Measurements from ENCODE around the gene KLHL26. TPM values are rescaled to one million over a fixed set of nuclear protein-coding genes. Genes with fewer than 3 reads are reported as not detected.
A peak's percentile ranks its signal among the peaks of the same experiment; 100 is the strongest.
"Not testable (repeated sequence)": the region's sequence is repeated elsewhere in the genome, so short reads cannot be mapped to it uniquely, and the experiment has no call there.

The KLHL26 gene
- total RNA-seq, 1 donor from 2014 or later = 12.7 TPM

DNA sequence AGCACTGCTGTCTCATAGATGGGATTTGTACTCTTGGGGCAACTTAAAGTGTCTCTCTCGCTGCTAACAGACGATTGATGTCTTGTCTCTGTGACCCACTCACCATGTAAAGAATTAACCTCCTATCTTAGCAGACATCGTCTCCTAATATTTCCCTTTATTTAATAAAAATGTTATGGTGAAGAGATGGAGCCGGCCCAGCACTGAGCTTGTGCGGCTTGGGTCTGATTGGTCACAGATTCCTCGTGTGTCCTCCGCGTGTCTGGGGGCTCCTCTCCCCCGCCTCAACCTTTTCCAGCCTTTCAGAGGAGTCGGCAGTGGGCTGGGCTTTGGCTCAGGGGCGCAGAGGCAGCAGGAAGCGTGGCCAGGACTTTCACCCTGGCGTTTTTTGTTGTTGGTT lies 33.5 kb downstream of the KLHL26 start:
- Mint-ChIP-seq H3K4me3 (no peak overlapping the region), H3K27me3 (ENCODE audit: insufficient read depth) (no peaks in the 10 kb centered on the region), H3K9me3 (no peaks in the 10 kb centered on the region), H3K27ac (no peak overlapping the region), H3K36me3 (ENCODE audit: low read depth) (peaks cover 6% of the 10 kb centered on the region), H3K4me1 (ENCODE audit: low read depth) (no peaks in the 10 kb centered on the region)
- DNase-seq (ENCODE audit: low spot score) = no peak
- intact Hi-C loops (cut with micrococcal nuclease) = no loop called here

DNA sequence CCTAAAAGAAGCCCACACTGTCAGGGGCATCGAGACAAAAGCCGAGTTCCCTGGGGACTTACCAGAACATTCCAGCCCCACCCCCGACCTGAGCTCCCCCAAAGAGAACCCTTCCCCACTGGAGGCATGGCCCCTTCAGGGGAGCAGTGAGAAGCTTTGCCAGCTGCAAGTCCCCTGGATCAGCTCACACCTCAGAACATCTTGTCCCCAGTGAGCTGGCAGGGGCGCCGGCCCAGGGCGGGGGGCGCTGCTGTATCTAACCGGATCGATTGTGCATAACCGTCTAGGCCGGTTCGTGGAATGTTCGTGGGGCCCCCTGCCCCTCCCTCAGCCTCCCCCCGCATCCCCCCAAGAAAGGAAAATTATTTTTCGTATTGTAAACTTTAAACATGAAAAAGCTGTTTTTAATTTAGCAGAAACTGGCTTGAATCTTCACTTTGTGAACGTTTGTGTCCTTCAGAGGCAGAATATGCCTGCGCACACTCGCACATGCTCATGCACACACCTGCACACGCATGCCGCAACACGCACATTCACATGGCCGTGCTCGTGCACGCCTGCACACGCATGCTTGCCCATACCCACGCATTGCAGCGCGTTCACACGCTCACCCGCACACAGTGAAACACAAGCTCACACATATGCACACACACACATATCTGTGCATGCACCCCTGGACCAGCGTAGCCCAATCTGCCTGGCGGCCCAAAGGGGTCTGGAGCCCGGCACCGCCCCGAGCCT lies 34.6 kb downstream of the KLHL26 start:
- intact Hi-C loops (cut with micrococcal nuclease) = no loop called here
- no peak for DNase-seq (ENCODE audit: low spot score)
- Mint-ChIP-seq H3K4me3 (no peak overlapping the region), H3K4me1 (ENCODE audit: low read depth) (no peaks in the 10 kb centered on the region), H3K27me3 (ENCODE audit: insufficient read depth) (no peaks in the 10 kb centered on the region), H3K27ac (no peak overlapping the region), H3K36me3 (ENCODE audit: low read depth) (peaks cover 6% of the 10 kb centered on the region), H3K9me3 (no peaks in the 10 kb centered on the region)

DNA sequence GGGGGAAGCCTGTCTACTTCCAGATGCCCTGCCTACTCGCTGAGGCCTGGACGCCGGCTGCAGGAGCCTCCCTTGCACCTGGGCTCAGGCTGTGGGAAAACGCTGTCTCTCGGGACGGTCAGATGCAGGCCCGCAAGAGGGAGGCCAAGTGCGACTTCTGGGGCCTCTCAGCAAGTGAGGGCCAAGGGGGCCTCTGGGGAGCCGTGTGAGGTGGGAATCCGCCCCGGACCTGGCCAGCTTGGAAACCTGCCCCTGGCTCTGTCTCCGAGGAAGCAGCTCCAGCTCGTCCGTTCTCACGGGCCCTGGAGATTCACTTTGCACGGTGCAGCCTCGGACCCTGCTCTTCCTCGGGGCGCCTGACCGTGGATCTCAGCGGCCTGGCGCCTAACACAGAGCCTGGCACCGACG lies 35.2 kb downstream of the KLHL26 start:
- Mint-ChIP-seq H3K4me3 (no peak overlapping the region), H3K27ac (no peak overlapping the region), H3K9me3 (no peaks in the 10 kb centered on the region), H3K27me3 (ENCODE audit: insufficient read depth) (no peaks in the 10 kb centered on the region), H3K36me3 (ENCODE audit: low read depth) (peaks cover 6% of the 10 kb centered on the region), H3K4me1 (ENCODE audit: low read depth) (no peaks in the 10 kb centered on the region)
- DNase-seq (ENCODE audit: low spot score) = no peak
- intact Hi-C loops (cut with micrococcal nuclease) = no loop called here

DNA sequence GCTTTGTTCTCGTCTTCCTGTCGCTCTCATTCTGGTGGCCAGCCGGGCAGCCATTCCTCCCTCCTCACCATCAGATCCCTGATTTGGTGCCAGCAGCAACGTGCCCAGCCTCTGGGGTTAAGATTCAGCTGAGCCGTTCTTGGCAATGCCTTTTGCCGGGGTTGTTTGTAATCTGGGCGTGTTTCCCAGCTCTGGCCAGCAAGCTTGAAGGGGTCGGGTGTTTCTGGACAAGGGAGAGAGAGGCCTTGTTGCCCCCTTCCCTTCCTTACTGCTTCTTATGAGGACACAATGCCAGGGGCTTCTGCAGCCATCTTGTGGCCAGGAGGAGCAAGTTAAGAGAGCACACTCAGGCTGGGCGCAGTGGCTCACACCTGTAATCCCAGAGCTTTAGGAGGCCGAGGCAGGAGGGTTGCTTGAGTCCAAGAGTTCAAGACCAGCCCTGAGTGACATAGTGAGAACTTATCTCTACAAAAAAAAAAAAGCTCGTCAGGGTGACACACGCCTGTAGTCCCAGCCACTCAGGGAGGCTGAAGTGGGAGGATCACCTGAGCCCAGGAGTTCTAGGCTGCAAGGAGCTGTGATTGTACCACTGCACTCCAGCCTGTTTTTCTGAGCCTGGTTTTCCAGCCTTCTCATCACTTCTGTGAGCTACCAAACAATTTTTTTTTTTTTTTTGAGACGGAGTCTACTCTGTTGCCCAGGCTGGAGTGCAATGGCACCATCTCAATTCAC lies 35.9 kb downstream of the KLHL26 start:
- H3K27ac Mint-ChIP-seq = no peak overlapping the region
- intact Hi-C loops (cut with micrococcal nuclease) = no loop called here
- H3K36me3 Mint-ChIP-seq (ENCODE audit: low read depth) = peaks cover 3% of the 10 kb centered on the region
- H3K9me3 Mint-ChIP-seq = no peaks in the 10 kb centered on the region
- H3K4me1 Mint-ChIP-seq (ENCODE audit: low read depth) = no peaks in the 10 kb centered on the region
- H3K4me3 Mint-ChIP-seq = no peak overlapping the region
- H3K27me3 Mint-ChIP-seq (ENCODE audit: insufficient read depth) = peaks cover 3% of the 10 kb centered on the region
- no peak for DNase-seq (ENCODE audit: low spot score)

DNA sequence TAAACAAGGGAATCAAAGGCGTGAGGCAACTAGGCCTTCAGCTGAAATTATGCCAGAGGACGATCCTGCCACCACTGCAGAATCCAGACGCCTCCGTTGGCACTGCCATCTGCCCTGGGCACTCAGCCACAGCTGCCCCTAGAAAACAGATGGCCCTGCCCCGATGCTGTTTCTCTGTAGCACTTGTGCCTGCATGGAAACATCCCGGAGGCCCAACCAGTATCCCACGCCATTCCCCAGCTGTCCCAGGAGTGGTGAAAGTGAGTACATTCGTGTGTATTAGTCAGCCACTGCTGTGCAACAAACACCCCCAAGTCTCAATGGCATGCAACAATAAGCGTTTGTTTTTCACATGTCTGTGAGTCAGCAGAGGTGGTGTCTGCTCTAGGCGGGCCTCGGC lies 37.8 kb downstream of the KLHL26 start:
- Mint-ChIP-seq H3K4me1 (ENCODE audit: low read depth) (no peaks in the 10 kb centered on the region), H3K27me3 (ENCODE audit: insufficient read depth) (peaks cover 3% of the 10 kb centered on the region), H3K9me3 (no peaks in the 10 kb centered on the region), H3K4me3 (no peak overlapping the region), H3K36me3 (ENCODE audit: low read depth) (peaks cover 3% of the 10 kb centered on the region), H3K27ac (no peak overlapping the region)
- intact Hi-C loops (cut with micrococcal nuclease) = no loop called here
- DNase-seq (ENCODE audit: low spot score) = no peak

DNA sequence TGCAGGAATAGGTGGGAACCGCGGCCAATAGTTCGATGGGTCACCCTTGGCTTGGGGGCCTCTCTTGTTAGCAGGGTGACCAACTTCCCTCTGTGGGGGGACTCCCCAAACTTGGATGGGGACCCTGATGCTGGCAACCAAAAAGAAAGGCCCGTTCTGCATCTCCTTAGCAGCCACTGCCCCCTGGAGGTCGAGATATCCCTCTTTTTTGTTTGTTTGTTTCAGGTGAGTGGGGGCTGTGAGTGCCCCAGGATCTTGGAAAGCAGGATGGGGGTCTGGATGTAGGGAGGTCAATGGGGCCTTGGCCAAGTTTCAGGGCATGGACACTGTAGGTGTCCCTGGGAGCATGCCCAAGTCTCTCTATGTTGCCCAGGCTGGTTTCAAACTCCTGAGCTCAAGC lies 39.0 kb downstream of the KLHL26 start:
- intact Hi-C loops (cut with micrococcal nuclease) = no loop called here
- Mint-ChIP-seq H3K4me1 (ENCODE audit: low read depth) (no peaks in the 10 kb centered on the region), H3K36me3 (ENCODE audit: low read depth) (no peaks in the 10 kb centered on the region), H3K27ac (no peak overlapping the region), H3K27me3 (ENCODE audit: insufficient read depth) (peaks cover 3% of the 10 kb centered on the region), H3K4me3 (no peak overlapping the region), H3K9me3 (no peaks in the 10 kb centered on the region)
- DNase-seq (ENCODE audit: low spot score) = no peak

DNA sequence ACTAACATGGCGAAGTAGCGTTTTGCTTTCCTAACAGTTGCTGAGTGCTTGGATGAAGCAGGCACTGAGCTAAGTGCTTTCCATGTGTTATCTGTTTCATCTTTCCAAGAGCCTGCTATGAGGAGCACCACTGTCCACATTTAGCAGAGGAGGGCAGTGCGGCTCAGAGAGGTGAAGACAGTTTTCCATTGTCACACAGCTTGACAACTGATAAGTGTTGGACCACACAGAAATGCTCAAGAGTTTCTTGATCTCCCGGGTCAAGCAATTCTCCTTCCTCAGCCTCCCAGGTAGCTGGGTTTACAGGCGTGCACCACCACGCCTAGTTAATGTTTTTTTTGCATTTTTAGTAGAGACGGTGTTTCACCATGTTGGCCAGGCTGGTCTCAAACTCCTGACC lies 39.9 kb downstream of the KLHL26 start:
- Mint-ChIP-seq H3K27me3 (ENCODE audit: insufficient read depth) (peaks cover 3% of the 10 kb centered on the region), H3K9me3 (no peaks in the 10 kb centered on the region), H3K27ac (no peak overlapping the region), H3K4me1 (ENCODE audit: low read depth) (no peaks in the 10 kb centered on the region), H3K4me3 (no peak overlapping the region), H3K36me3 (ENCODE audit: low read depth) (no peaks in the 10 kb centered on the region)
- intact Hi-C loops (cut with micrococcal nuclease) = no loop called here
- no peak for DNase-seq (ENCODE audit: low spot score)

DNA sequence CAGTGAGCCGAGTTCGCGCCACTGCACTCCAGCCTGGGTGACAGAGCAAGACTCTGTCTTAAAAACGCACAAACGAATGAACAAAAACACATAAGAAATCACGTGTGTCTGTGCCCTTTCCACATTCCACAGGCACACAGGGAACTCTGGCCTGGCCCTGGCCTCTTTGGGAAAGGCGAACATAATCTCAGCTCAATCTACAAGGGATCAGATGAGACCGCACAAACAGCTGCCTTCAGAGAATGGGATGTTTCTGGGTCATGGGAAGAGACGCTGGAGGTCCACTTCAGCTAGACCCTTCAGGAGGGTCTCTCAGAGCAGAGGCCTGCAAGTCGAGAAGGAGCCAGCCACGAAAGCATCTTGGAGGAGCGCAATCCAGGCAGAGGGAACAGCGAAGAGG lies 40.3 kb downstream of the KLHL26 start:
- no peak for DNase-seq (ENCODE audit: low spot score)
- Mint-ChIP-seq H3K27me3 (ENCODE audit: insufficient read depth) (peaks cover 3% of the 10 kb centered on the region), H3K4me3 (no peak overlapping the region), H3K4me1 (ENCODE audit: low read depth) (no peaks in the 10 kb centered on the region), H3K36me3 (ENCODE audit: low read depth) (no peaks in the 10 kb centered on the region), H3K27ac (no peak overlapping the region), H3K9me3 (no peaks in the 10 kb centered on the region)
- intact Hi-C loops (cut with micrococcal nuclease) = no loop called here

DNA sequence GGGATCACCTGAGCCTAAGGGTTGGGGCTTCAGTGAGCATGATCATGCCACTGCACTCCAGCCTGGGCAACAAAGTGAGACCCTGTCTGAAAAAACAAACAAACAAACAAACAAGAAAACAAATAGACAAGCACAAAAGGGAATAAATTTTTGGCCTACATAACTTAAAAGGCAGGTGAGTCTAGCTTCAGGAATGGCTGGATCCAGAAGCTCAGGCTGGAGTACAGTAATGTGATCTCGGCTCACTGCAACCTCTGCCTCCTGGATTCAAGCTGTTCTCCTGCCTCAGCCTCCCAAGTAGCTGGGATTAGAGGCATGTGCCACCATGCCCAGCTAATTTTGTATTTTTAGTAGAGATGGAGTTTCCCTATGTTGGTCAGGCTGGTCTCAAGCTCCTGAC lies 43.3 kb downstream of the KLHL26 start:
- not testable (repeated sequence) for H3K27me3 Mint-ChIP-seq (ENCODE audit: insufficient read depth); H3K4me1 Mint-ChIP-seq (ENCODE audit: low read depth); H3K36me3 Mint-ChIP-seq (ENCODE audit: low read depth); DNase-seq (ENCODE audit: low spot score); H3K9me3 Mint-ChIP-seq; H3K4me3 Mint-ChIP-seq; H3K27ac Mint-ChIP-seq
- intact Hi-C loops (cut with micrococcal nuclease) = loop anchor here (5.0 kb wide), 1 partner anchor 93 kb away; the partner anchor contains the start of gene REX1BD

DNA sequence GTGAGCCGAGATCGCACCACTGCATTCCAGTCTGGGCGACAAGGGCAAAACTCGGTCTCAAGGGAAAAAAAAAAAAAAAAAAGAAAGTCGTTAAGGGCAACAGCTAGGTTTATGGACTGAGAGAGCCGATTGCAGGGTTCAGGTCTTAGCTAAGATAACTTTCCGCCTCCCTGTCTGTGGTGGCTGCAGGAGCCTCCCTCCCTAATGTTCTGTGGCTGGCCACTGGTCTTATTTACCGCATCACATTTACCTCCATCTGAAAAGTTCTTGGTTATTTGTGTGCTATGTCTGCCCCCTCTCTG lies 45.9 kb downstream of the KLHL26 start:
- H3K9me3 Mint-ChIP-seq = no peaks in the 10 kb centered on the region
- peaks cover 2% of the 10 kb centered on the region for H3K27me3 Mint-ChIP-seq (ENCODE audit: insufficient read depth)
- H3K27ac Mint-ChIP-seq = peak overlapping the region; percentile 63
- H3K4me1 Mint-ChIP-seq (ENCODE audit: low read depth) = peaks cover 6% of the 10 kb centered on the region
- H3K4me3 Mint-ChIP-seq = peak overlapping the region; percentile 74
- H3K36me3 Mint-ChIP-seq (ENCODE audit: low read depth) = no peaks in the 10 kb centered on the region
- DNase-seq (ENCODE audit: low spot score) = no peak
- intact Hi-C loops (cut with micrococcal nuclease) = loop anchor here (1.0 to 5.0 kb wide), 2 partner anchors 46 to 95 kb away; partner anchors contain the start of gene REX1BD

DNA sequence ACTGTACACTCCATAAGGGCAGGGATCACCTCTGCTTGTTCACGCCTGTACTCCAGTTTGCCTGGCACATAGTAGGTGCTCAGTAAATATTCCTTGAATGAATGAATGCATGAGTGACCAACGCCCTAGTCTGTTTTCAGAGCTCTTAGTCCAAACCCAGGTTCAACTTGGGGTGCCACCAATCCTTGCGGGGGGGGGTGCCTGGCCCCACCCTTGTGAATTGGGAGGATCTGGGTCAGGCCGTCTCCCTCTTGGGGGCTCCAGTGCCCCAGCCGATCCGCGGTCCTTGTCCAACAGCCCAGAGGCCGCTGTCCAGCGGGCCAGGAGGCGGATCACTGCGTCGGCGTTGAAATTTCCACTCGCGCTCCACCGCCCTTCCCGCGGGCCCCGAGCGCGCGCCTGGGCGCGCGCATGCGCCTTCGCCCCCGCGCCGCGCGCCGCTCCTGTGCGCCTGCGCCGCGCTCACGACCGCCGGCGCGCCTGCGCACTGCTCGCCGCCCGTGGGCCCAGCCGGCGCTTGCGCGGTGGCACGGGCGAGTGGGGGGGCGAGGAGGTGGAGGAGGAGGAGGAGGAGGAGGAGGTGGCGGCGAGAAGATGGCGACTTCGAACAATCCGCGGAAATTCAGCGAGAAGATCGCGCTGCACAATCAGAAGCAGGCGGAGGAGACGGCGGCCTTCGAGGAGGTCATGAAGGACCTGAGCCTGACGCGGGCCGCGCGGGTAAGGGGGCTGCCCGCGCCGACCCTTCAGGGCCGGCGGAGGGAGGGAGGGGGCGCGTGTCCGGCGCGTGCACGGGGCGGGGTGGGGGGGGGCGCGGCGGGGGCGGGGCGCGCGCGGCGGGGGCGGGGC lies 46.5 kb downstream of the KLHL26 start, which contains the start of gene CRTC1:
Gene CRTC1, plus strand, starts transcription at position 572 of the 849 bp plus-strand sequence. Its CDS starts 23 bp downstream, at position 595.
- Mint-ChIP-seq H3K4me3 (peak within 1 kb of the TSS; percentile 83), H3K36me3 (ENCODE audit: low read depth) (no peaks in the 10 kb centered on the region), H3K27ac (peak within 1 kb of the TSS; percentile 80), H3K27me3 (ENCODE audit: insufficient read depth) (peaks cover 2% of the 10 kb centered on the region), H3K4me1 (ENCODE audit: low read depth) (peaks cover 6% of the 10 kb centered on the region), H3K9me3 (no peaks in the 10 kb centered on the region)
- intact Hi-C loops (cut with micrococcal nuclease) = loop anchor here (1.0 to 5.0 kb wide), 2 partner anchors 47 to 96 kb away; partner anchors contain the start of gene REX1BD
- peak; percentile 91 for DNase-seq (ENCODE audit: low spot score)

DNA sequence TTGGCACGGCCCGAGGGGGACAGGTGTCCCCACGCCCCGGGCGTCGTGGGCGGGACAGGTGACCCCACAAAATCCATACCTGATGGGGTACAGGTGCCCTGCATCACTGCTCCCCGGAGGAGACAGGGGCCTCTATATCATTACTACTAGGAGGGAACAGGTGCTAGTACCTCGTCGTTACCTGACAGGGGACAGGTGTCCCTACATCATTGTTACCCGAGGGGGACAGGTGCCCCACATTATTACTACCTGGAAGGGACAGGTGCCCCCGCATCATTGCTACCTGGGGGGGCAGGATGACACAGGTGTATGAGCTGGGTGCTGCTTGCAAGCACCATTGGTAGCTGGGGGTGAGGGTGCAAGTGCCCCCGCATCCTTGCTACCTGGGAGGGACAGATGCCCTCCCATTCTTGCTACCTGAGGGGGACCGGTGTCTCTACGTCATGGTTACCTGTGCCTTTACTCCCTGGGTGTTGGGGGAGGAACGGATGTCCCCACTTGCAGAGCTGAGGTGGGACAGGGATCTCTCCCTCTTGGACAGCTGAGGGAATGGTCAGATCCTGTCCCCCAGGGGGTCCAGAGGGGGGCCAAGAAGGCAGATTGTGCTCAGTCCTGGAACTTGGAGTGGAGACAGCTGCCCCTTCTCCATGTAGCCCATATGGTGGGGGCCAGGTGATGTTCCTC lies 47.3 kb downstream of the KLHL26 start:
- Mint-ChIP-seq H3K4me3 (peak overlapping the region; percentile 70), H3K27ac (peak overlapping the region; percentile 34), H3K36me3 (ENCODE audit: low read depth) (no peaks in the 10 kb centered on the region), H3K27me3 (ENCODE audit: insufficient read depth) (peaks cover 2% of the 10 kb centered on the region), H3K9me3 (no peaks in the 10 kb centered on the region), H3K4me1 (ENCODE audit: low read depth) (peaks cover 6% of the 10 kb centered on the region)
- no peak for DNase-seq (ENCODE audit: low spot score)
- intact Hi-C loops (cut with micrococcal nuclease) = loop anchor here (1.0 to 5.0 kb wide), 2 partner anchors 48 to 97 kb away; partner anchors contain the start of gene REX1BD
